ENCODE results near the gene SYTL1. TPM values are rescaled to one million over a fixed set of nuclear protein-coding genes. Genes with fewer than 3 reads are reported as not detected.

Gene SYTL1
- total RNA-seq, 1 donor = 108 TPM

- DNase-seq (ENCODE audit: low read depth in 2 of 3, low spot score in 2 of 3) = no peak
Observed at GRCh38 chr1:27361553-27361952, 19.7 kb downstream of the SYTL1 start.

GRCh38 chr1:27363766-27364695 is 22.2 kb downstream of the SYTL1 start:
- DNase-seq (ENCODE audit: low read depth in 2 of 3, low spot score in 2 of 3) = no peak

- no peak for DNase-seq (ENCODE audit: low read depth in 2 of 3, low spot score in 2 of 3)
Observed at GRCh38 chr1:27364696-27365371, 23.0 kb downstream of the SYTL1 start.

- DNase-seq (ENCODE audit: low read depth in 2 of 3, low spot score in 2 of 3) = peak in 2 of 3 donors; percentile 79 to 82
Observed at GRCh38 chr1:27365372-27366112, 23.7 kb downstream of the SYTL1 start.

GRCh38 chr1:27366113-27366410 is 24.2 kb downstream of the SYTL1 start:
- peak in 2 of 3 donors; percentile 71 to 77 for DNase-seq (ENCODE audit: low read depth in 2 of 3, low spot score in 2 of 3)

- peak in 2 of 3 donors; percentile 49 to 56 for DNase-seq (ENCODE audit: low read depth in 2 of 3, low spot score in 2 of 3)
Observed at GRCh38 chr1:27366411-27367159, 24.8 kb downstream of the SYTL1 start, which contains the start of gene MAP3K6. TSS of gene MAP3K6 (minus strand) at chr1:27366961. CDS start at chr1:27366597, 364 bp downstream.

GRCh38 chr1:27367160-27367650 is 25.4 kb downstream of the SYTL1 start:
- no peak for DNase-seq (ENCODE audit: low read depth in 2 of 3, low spot score in 2 of 3)

- DNase-seq (ENCODE audit: low read depth in 2 of 3, low spot score in 2 of 3) = peak in 2 of 3 donors; percentile 94 to 96
Observed at GRCh38 chr1:27368869-27369582, 27.2 kb downstream of the SYTL1 start.

GRCh38 chr1:27372022-27372807 is 30.4 kb downstream of the SYTL1 start:
- DNase-seq (ENCODE audit: low read depth in 2 of 3, low spot score in 2 of 3) = no peak

GRCh38 chr1:27372808-27373690 is 31.2 kb downstream of the SYTL1 start:
- no peak for DNase-seq (ENCODE audit: low read depth in 2 of 3, low spot score in 2 of 3)

- DNase-seq (ENCODE audit: low read depth in 2 of 3, low spot score in 2 of 3) = no peak
Observed at GRCh38 chr1:27374362-27375086, 32.7 kb downstream of the SYTL1 start, which contains the start of gene FCN3. TSS of gene FCN3 (minus strand) at chr1:27374824. CDS start at chr1:27374818, 6 bp downstream.

GRCh38 chr1:27377760-27378495 is 36.1 kb downstream of the SYTL1 start:
- no peak for DNase-seq (ENCODE audit: low read depth in 2 of 3, low spot score in 2 of 3)

GRCh38 chr1:27379564-27380122 is 37.8 kb downstream of the SYTL1 start:
- no peak for DNase-seq (ENCODE audit: low read depth in 2 of 3, low spot score in 2 of 3)

GRCh38 chr1:27380224-27380623 is 38.4 kb downstream of the SYTL1 start:
- no peak for DNase-seq (ENCODE audit: low read depth in 2 of 3, low spot score in 2 of 3)

- no peak for DNase-seq (ENCODE audit: low read depth in 2 of 3, low spot score in 2 of 3)
Observed at GRCh38 chr1:27380766-27381733, 39.2 kb downstream of the SYTL1 start.

All from hematopoietic multipotent progenitor cell (in vitro differentiated cells).